Stimulated activated CD4-positive, alpha-beta T cell treated with anti-CD3 and anti-CD28 coated beads, Interleukin-1b, Interleukin-23, amount 100 ng/mL, for 4 hours (primary cell): ENCODE results near the gene RNPC3.
"Not testable (repeated sequence)": the region's sequence is repeated elsewhere in the genome, so short reads cannot be mapped to it uniquely, and the experiment has no call there.

Source experiments
- DNase-seq, 2 donors: peaks; one replicate each; pipeline ENCODE4 v3.0.0-alpha.2; 2020; ENCODE audit warnings: low read depth in 2 of 2

Gene RNPC3

GRCh38 chr1:103560427-103560826, 34.9 kb downstream of the RNPC3 start:
- DNase-seq, result no peak

GRCh38 chr1:103561124-103561523, 35.6 kb downstream of the RNPC3 start:
- DNase-seq, result not testable (repeated sequence)

GRCh38 chr1:103561643-103562395, 36.3 kb downstream of the RNPC3 start:
- DNase-seq, result no peak

- no peak for DNase-seq
Observed at GRCh38 chr1:103563056-103563455, 37.6 kb downstream of the RNPC3 start.

GRCh38 chr1:103569493-103569892, 44.0 kb downstream of the RNPC3 start:
- no peak for DNase-seq

GRCh38 chr1:103571289-103571688, 45.8 kb downstream of the RNPC3 start, which contains the start of gene AMY2B:
AMY2B (plus strand) TSS chr1:103571589; CDS start chr1:103571603, 14 bp downstream.
- not testable (repeated sequence) for DNase-seq

GRCh38 chr1:103576065-103576464, 50.6 kb downstream of the RNPC3 start:
- no peak for DNase-seq

- DNase-seq, result not testable (repeated sequence)
Observed at GRCh38 chr1:103576784-103577183, 51.3 kb downstream of the RNPC3 start.

- DNase-seq, result no peak
Observed at GRCh38 chr1:103582464-103582863, 57.0 kb downstream of the RNPC3 start.

- DNase-seq, result no peak
Observed at GRCh38 chr1:103583887-103584286, 58.4 kb downstream of the RNPC3 start.

GRCh38 chr1:103584537-103584936, 59.0 kb downstream of the RNPC3 start:
- DNase-seq, result no peak

GRCh38 chr1:103602740-103603139, 77.2 kb downstream of the RNPC3 start:
- not testable (repeated sequence) for DNase-seq
